ENCODE measurements around the gene JPH2. TPM values are rescaled to one million over a fixed set of nuclear protein-coding genes. Genes with fewer than 3 reads are reported as not detected.
"Not testable (repeated sequence)": the region's sequence is repeated elsewhere in the genome, so short reads cannot be mapped to it uniquely, and the experiment has no call there.

Gene JPH2
- total and polyA plus RNA-seq, 9 donors: 0.48 to 27.4 (median 3.0) TPM

DNA sequence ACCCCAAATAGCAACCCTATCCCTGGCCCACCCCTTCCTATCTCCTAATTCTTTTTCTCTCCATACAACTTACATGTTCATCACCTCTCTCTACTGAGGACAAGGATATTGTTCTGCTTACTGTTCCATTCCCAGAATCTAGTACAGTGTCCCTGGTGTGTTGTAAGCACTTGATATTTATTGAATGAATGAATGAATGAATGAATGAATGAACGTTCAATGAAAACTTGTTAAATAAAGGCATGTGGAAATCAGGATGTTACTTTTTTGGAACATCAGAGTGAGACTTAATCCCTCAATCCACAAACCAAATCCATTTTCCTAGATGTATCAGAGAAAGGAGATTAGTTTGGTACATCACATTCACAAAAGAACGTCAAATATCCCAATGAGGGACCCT is 6.8 kb upstream of the JPH2 start:
- Histone ChIP-seq H3K36me3 (no peaks in the 10 kb centered on the region), H3K27me3 (no peaks in the 10 kb centered on the region), H3K9me3 (no peaks in the 10 kb centered on the region), H3K4me1 (ENCODE audit: insufficient read depth) (no peaks in the 10 kb centered on the region), H3K27ac (no peak overlapping the region), H3K4me3 (no peak overlapping the region)
- no peak for TF ChIP-seq EP300 (IDR thresholded peaks at IDR 0.05)
- DNase-seq: no peak
- intact Hi-C loops (cut with DNase I): loop anchor here in 1 of 4 donors (10.0 kb wide), 1 partner anchor 739 kb away; the partner anchor contains the start of gene SRSF6
- WGBS, 3 donors: 64 to 69% (median 68%) methylated on average over 2 of the region's 2 CpGs

GRCh38 chr20:44191640-44192039 is 4.7 kb upstream of the JPH2 start:
- H3K9me3 ChIP-seq; H3K27ac ChIP-seq; H3K27me3 ChIP-seq; H3K4me3 ChIP-seq; H3K36me3 ChIP-seq; H3K4me1 ChIP-seq (ENCODE audit: insufficient read depth); DNase-seq: not testable (repeated sequence)
- intact Hi-C loops (cut with DNase I): loop anchor here in 1 of 4 donors (10.0 kb wide), 1 partner anchor 737 kb away; the partner anchor contains the start of gene SRSF6
- WGBS, 3 donors: 91 to 94% (median 91%) methylated on average over 5 of the region's 5 CpGs

DNA sequence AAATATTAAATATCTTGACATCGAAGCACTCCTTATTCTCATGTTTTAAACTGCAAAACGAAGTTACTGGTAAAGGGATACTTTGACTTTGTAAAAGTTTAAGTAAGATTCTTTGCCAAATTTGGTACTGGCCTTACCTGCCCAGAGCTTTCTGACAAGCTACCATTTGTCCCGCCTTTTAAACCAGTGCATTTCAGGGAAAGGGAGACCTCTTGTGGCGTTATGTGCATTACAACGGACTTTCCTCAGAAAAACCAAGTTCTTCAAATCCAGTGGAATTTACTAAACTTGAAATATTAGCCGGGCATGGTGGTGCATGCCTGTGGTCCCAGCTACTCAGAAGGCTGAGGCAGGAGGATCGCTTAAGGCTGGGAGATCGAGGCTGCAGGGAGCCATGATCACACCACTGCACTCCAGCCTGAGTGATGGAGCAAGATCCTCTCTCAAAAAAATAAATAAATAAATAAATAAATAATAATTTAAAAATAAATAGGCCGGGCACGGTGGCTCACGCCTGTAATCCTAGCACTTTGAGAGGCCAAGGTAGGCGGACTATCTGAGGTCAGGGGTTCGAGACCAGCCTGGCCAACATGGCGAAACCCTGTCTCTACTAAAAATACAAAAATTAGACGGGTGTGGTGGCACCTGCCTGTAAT is 3.3 kb upstream of the JPH2 start:
- 22 to 27% (median 23%) methylated on average over 15 of the region's 15 CpGs for WGBS, 3 donors
- TF ChIP-seq, protein P1, sequence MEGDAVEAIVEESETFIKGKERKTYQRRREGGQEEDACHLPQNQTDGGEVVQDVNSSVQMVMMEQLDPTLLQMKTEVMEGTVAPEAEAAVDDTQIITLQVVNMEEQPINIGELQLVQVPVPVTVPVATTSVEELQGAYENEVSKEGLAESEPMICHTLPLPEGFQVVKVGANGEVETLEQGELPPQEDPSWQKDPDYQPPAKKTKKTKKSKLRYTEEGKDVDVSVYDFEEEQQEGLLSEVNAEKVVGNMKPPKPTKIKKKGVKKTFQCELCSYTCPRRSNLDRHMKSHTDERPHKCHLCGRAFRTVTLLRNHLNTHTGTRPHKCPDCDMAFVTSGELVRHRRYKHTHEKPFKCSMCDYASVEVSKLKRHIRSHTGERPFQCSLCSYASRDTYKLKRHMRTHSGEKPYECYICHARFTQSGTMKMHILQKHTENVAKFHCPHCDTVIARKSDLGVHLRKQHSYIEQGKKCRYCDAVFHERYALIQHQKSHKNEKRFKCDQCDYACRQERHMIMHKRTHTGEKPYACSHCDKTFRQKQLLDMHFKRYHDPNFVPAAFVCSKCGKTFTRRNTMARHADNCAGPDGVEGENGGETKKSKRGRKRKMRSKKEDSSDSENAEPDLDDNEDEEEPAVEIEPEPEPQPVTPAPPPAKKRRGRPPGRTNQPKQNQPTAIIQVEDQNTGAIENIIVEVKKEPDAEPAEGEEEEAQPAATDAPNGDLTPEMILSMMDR (IDR thresholded peaks at IDR 0.05): peak in 2 of 3 donors; percentile 49 to 58
- H3K4me1 ChIP-seq (ENCODE audit: insufficient read depth); H3K36me3 ChIP-seq; H3K27me3 ChIP-seq; H3K27ac ChIP-seq; H3K4me3 ChIP-seq; H3K9me3 ChIP-seq: not testable (repeated sequence)
- intact Hi-C loops (cut with DNase I): loop anchor here in 1 of 4 donors (10.0 kb wide), 1 partner anchor 736 kb away; the partner anchor contains the start of gene SRSF6
- DNase-seq: peak in 1 of 5 donors; percentile 52

DNA sequence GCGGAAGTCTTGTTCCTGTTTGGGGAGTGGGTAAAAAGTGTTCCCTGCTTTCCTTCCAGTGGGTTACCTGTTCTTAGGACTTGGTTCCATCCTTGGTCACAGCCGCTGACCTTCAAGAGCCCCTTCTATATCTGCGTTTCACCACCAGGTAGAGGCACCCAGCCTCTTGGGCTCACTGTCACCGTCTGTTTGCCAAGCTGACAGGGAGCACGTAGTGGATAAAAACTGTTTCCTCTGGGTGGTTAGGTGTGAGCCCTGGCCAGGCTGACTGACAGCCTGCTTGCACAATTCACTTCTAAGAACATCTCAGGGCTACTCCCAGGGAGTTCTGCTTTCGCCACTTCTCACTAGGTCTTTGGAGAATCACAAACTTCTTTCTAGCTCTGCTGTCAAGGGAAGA is 1.8 kb upstream of the JPH2 start:
- no peak for DNase-seq
- 85 to 88% (median 85%) methylated on average over 6 of the region's 6 CpGs for WGBS, 3 donors
- H3K36me3 ChIP-seq: no peaks in the 10 kb centered on the region
- no peaks in the 10 kb centered on the region for H3K9me3 ChIP-seq
- intact Hi-C loops (cut with DNase I): loop anchor here (2.0 to 10.0 kb wide), 5 partner anchors 36 to 74 kb away; no protein-coding TSS in a partner anchor
- H3K4me1 ChIP-seq (ENCODE audit: insufficient read depth): peaks cover 2% of the 10 kb centered on the region
- H3K27ac ChIP-seq: no peak overlapping the region
- no peak for TF ChIP-seq EP300 (IDR thresholded peaks at IDR 0.05)
- TF ChIP-seq POLR2A (IDR thresholded peaks at IDR 0.05): no peak
- TF ChIP-seq, protein P1 (IDR thresholded peaks at IDR 0.05): no peak
- no peak overlapping the region for H3K4me3 ChIP-seq
- no peaks in the 10 kb centered on the region for H3K27me3 ChIP-seq

DNA sequence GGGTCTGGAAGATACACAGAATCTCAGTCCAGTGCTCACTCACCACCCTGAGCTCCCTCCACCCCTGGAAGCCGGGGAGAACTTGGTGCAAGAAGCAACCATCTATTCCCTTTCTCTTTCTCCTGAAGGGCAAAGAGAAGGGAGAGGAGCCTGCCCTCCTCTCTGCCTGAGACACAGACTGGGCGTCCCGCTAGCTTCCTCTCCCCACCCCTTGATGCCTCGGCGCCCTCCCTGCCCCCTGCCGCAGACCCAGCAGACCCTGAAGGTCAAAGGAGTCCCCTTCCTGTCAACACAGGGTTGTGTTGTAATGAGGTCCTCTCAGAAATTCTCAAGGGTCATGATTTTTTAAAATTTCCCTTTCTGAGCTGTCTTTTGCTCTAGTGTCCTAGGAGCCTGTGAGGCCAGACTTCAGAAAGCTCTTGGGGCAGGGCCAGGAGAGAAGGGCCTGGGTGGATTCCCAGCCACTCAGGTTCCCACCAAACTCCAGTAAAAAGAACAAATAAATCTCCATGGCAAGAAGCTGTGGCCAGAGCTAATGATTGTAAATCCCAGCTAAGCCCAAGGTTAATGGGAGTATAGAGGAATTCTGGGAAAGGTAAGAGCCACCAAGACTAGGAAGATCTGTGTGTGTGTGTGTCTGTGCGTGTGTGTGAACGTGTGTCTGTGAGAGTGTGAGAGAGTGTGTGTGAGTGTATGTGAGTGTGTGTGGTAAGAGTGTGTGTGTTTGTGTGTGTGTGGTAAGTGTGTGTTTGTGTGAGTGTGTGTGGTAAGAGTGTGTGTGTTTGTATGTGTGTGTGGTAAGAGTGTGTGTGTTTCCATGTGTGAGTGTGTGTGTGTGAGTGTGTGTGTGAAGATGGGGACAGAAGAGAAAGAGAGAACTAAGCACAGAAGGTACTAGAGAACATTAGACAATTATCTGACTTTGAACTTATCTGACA is 1.1 kb upstream of the JPH2 start:
- TF ChIP-seq, protein P1 (IDR thresholded peaks at IDR 0.05): no peak
- no peak for TF ChIP-seq EP300 (IDR thresholded peaks at IDR 0.05)
- peak overlapping the region; percentile 44 for H3K4me3 ChIP-seq
- H3K9me3 ChIP-seq: no peaks in the 10 kb centered on the region
- H3K27me3 ChIP-seq: no peaks in the 10 kb centered on the region
- peak overlapping the region in 1 of 2 donors; percentile 14 for H3K27ac ChIP-seq
- WGBS, 3 donors: 33 to 47% (median 43%) methylated on average over 8 of the region's 8 CpGs
- H3K36me3 ChIP-seq: no peaks in the 10 kb centered on the region
- H3K4me1 ChIP-seq (ENCODE audit: insufficient read depth): peaks cover 2% of the 10 kb centered on the region
- DNase-seq: no peak
- intact Hi-C loops (cut with DNase I): loop anchor here (2.0 to 10.0 kb wide), 5 partner anchors 36 to 73 kb away; no protein-coding TSS in a partner anchor
